HG02759 (cell line): ENCODE data around the gene ZNF343.
"Not testable (repeated sequence)": the region's sequence is repeated elsewhere in the genome, so short reads cannot be mapped to it uniquely, and the experiment has no call there.

Experiments used
- ATAC-seq: cut with Tn5 transposase; IDR thresholded peaks from one replicate; pipeline ENCODE4 v1.9.1; 2021; ENCODE audit warnings: mild to moderate bottlenecking, moderate library complexity; ENCODE audit not compliant: unreplicated experiment

Gene ZNF343

GRCh38 chr20:2521369-2522305 lies 12.9 kb upstream of the ZNF343 start:
- ATAC-seq: no peak

GRCh38 chr20:2520617-2521016 lies 11.9 kb upstream of the ZNF343 start:
- ATAC-seq: no peak

- ATAC-seq: no peak
These were observed 10.5 kb upstream of the ZNF343 start for GRCh38 chr20:2519115-2519809.

GRCh38 chr20:2518558-2518957 lies 9.8 kb upstream of the ZNF343 start:
- no peak for ATAC-seq

- ATAC-seq: no peak
These were observed 9.4 kb upstream of the ZNF343 start for GRCh38 chr20:2518096-2518495.

GRCh38 chr20:2516399-2516798 lies 7.7 kb upstream of the ZNF343 start:
- no peak for ATAC-seq

GRCh38 chr20:2515203-2515602 lies 6.5 kb upstream of the ZNF343 start:
- no peak for ATAC-seq

- ATAC-seq: no peak
These were observed 1.1 kb upstream of the ZNF343 start for GRCh38 chr20:2509794-2510193.

GRCh38 chr20:2509468-2509781 lies 710 bp upstream of the ZNF343 start:
- ATAC-seq: no peak

GRCh38 chr20:2507875-2508630 lies 662 bp downstream of the ZNF343 start:
- no peak for ATAC-seq

GRCh38 chr20:2507464-2507863 lies 1.3 kb downstream of the ZNF343 start:
- ATAC-seq: no peak

GRCh38 chr20:2506426-2506825 lies 2.3 kb downstream of the ZNF343 start:
- not testable (repeated sequence) for ATAC-seq

GRCh38 chr20:2504803-2505202 lies 3.9 kb downstream of the ZNF343 start:
- not testable (repeated sequence) for ATAC-seq

- not testable (repeated sequence) for ATAC-seq
These were observed 5.8 kb downstream of the ZNF343 start for GRCh38 chr20:2502808-2503384.

GRCh38 chr20:2485661-2486060 lies 23.1 kb downstream of the ZNF343 start:
- no peak for ATAC-seq

- no peak for ATAC-seq
These were observed 23.6 kb downstream of the ZNF343 start for GRCh38 chr20:2485080-2485479.

- no peak for ATAC-seq
These were observed 25.2 kb downstream of the ZNF343 start for GRCh38 chr20:2483504-2483903.

- ATAC-seq: no peak
These were observed 28.3 kb downstream of the ZNF343 start for GRCh38 chr20:2480381-2480780.

- ATAC-seq: no peak
These were observed 31.7 kb downstream of the ZNF343 start for GRCh38 chr20:2476742-2477615.
